Umbilical cord (tissue), 2 donors: Measurements from ENCODE around the gene ELAC2. TPM values are rescaled to one million over a fixed set of nuclear protein-coding genes. Genes with fewer than 3 reads are reported as not detected.
A peak's percentile ranks its signal among the peaks of the same experiment; 100 is the strongest.
"Not testable (repeated sequence)": the region's sequence is repeated elsewhere in the genome, so short reads cannot be mapped to it uniquely, and the experiment has no call there.

Experiments used
- DNase-seq: peaks from one replicate; pipeline ENCODE4 v3.0.0-alpha.2; 2015; ENCODE audit warnings: low spot score
- total RNA-seq: library from RNA; depleted of rRNA; stranded (reverse); fragments of >200 nt; gene quantifications from one replicate; pipeline ENCODE4 v1.2.3, GENCODE V29; 2014; ENCODE audit warnings: low replicate concordance; ENCODE audit not compliant: insufficient read depth

The ELAC2 gene
- total RNA-seq, 1 donor from 2014 or later = 25.0 TPM

GRCh38 chr17:12990041-12990808 lies 27.6 kb downstream of the ELAC2 start:
- DNase-seq = no peak

GRCh38 chr17:12987120-12987519 lies 30.7 kb downstream of the ELAC2 start:
- peak; percentile 8 for DNase-seq

- no peak for DNase-seq
Measured at GRCh38 chr17:12985431-12986293, 32.2 kb downstream of the ELAC2 start.

GRCh38 chr17:12983991-12984884 lies 33.6 kb downstream of the ELAC2 start:
- peak; percentile 68 for DNase-seq

- no peak for DNase-seq
Measured at GRCh38 chr17:12982224-12982623, 35.6 kb downstream of the ELAC2 start.

GRCh38 chr17:12979826-12980500 lies 37.9 kb downstream of the ELAC2 start:
- no peak for DNase-seq

GRCh38 chr17:12979246-12979645 lies 38.6 kb downstream of the ELAC2 start:
- no peak for DNase-seq

GRCh38 chr17:12978787-12979186 lies 39.0 kb downstream of the ELAC2 start:
- DNase-seq = not testable (repeated sequence)

GRCh38 chr17:12977008-12977751 lies 40.6 kb downstream of the ELAC2 start:
- DNase-seq = no peak

GRCh38 chr17:12974005-12974531 lies 43.8 kb downstream of the ELAC2 start:
- DNase-seq = peak; percentile 25

- DNase-seq = peak; percentile 12
Measured at GRCh38 chr17:12973496-12974004, 44.3 kb downstream of the ELAC2 start.

- no peak for DNase-seq
Measured at GRCh38 chr17:12967962-12968361, 49.9 kb downstream of the ELAC2 start.

GRCh38 chr17:12966413-12966812 lies 51.4 kb downstream of the ELAC2 start:
- DNase-seq = no peak

GRCh38 chr17:12965988-12966387 lies 51.8 kb downstream of the ELAC2 start:
- no peak for DNase-seq

- no peak for DNase-seq
Measured at GRCh38 chr17:12964840-12965239, 53.0 kb downstream of the ELAC2 start.

- DNase-seq = no peak
Measured at GRCh38 chr17:12964162-12964561, 53.7 kb downstream of the ELAC2 start.

- DNase-seq = no peak
Measured at GRCh38 chr17:12963505-12963904, 54.3 kb downstream of the ELAC2 start.

- DNase-seq = no peak
Measured at GRCh38 chr17:12961655-12962054, 56.2 kb downstream of the ELAC2 start.

- no peak for DNase-seq
Measured at GRCh38 chr17:12959441-12959840, 58.4 kb downstream of the ELAC2 start.

- no peak for DNase-seq
Measured at GRCh38 chr17:12958786-12959185, 59.0 kb downstream of the ELAC2 start.
